ENCODE measurements around the gene SMYD3.

SMYD3 gene

DNA sequence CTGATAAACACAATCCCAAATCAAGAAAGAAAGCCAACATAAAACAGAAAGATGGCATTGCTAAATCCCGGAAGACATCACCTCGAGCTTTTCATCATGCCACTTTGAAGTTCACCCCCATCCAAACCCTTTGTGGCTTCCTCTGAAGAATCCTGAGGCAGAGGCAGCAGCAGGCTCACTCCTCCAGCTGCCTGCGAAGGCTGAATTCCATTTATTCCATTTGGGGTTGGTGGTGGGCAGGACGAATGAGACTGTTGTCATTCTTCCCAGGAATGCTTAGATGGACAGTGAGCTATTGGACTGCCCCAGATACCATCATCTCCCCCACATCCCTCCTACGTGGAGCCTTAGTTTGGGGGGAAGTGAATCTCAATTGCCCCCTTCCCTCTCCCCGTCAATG is 437.5 kb downstream of the SMYD3 start:
- DNase-seq (ENCODE audit: low read depth in 2 of 2): no peak

DNA sequence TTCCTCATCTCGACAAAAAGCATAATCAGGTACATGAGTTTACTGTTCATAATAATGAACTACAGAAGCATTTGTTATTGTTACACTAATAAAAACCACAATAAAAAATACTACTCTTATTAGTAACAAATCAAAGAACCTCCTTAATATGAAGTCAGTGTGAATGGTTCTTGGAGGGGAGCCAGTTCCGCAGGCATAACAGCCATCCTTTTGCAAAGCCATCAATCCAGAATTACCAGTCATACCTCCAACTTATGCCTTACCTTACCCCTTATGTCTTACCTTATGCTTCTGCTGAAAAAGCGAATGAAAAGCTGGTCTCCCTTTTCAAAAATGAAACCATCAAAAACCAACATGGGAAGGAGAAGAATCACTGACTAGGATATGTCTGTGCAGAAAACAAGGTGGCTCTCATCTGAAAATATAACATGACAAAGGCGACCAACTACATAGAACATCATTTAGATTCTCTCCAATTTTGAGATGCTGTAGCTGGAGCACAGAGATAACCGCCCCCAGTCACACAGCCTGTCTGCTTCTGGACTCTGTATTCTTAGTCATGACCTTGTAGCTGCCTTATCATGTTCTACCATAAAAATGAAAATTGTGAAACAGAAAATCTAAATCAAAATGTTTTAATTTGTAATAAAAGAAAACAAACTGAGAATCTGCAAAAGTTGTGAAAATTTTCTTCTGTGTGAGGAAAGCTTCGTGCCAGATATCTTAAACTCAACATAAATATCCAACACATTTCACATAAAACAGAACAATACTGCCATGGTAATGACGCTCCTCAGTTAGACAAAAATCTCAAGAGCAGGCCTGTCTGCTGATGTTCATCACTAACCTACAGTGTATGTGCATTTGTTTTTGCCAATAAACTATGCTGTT is 438.2 kb downstream of the SMYD3 start:
- DNase-seq (ENCODE audit: low read depth in 2 of 2): no peak

DNA sequence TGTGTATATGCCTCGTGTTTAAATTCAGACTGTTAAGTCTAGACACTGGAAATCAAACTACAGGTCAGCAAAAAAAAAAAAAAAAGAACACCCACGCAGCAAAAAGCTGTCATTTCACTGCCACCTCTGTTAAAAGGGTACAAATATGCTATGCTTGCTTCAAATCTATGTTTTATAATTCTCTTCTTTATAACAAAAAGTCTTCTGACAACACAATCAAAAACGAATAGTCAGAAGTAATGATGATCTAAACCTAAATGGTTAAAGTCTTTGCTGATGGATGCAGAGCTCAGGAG is 438.9 kb downstream of the SMYD3 start:
- no peak for DNase-seq (ENCODE audit: low read depth in 2 of 2)

DNA sequence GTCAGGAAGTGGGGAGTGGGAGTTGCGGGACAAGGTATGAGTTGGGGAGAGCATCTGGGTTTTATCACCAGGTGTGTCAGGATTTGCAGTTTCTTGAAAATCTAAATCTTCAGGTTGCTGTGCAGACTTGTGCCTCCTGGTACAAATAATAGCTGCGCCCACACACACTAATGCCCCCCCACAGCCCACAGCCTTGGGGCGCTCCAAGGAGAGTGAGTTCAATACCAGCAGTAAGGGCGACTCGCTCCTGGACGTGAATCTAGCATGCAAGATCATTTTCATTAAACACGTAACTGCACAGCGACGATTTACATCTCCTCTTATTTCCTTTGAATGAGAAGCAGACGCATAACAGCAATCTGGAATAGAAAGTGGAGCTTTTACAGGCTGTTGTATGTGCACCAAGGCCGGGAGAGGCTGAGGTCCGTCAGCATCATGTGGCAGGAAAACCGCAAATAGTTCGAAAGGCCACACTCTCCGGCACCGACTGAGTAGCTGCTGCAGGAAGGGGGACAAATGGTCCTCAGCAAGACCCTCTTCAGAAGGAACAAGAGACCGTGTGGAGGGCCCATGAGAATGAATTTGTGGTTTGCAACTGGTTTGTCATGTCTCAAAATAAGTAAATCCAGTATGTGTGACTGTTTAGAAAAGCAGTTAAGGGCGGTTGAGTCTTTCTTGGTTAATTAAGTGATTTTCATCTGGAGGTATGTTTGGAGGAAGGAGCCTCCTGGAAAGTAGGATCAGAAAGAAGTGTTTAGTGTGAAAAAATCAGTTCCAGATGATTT is 439.5 kb downstream of the SMYD3 start:
- DNase-seq (ENCODE audit: low read depth in 2 of 2): no peak

DNA sequence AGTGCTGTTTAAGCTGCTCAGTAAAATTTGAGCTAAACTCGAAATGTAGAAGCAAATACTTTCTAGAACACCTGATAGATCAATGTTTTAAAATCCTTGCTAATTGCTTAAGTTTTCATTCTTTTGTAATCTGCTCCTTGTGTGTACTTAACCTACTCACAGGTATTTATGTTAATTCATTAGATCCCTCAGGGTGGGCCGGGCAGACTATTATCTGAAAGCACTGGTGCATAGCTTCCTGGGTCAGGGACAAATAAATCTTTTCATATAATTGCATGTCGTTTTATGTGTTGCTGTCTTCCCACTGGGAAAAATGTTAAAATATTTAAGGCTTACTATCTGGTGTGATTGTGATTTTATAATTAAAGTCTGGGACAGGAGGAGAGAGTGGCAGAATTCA is 440.5 kb downstream of the SMYD3 start:
- DNase-seq (ENCODE audit: low read depth in 2 of 2): no peak

DNA sequence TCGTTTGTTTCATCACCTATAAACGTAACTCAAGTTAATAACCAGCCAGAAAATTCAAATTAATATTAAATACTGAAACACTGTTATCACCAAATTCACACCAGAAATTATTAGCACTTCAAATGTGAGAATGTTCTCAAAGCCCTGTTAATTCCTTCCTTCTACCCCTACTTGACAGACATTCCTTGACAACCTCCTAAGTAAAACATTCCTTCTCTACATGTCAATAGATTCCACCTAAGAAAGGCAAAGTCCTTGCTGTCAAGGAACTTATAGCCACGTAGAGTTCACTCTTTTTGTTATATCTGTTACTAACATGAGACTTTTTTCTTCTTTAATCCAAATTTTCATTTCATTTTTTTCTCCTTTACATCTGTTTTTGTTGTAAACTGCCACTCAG is 441.5 kb downstream of the SMYD3 start:
- DNase-seq (ENCODE audit: low read depth in 2 of 2): no peak

DNA sequence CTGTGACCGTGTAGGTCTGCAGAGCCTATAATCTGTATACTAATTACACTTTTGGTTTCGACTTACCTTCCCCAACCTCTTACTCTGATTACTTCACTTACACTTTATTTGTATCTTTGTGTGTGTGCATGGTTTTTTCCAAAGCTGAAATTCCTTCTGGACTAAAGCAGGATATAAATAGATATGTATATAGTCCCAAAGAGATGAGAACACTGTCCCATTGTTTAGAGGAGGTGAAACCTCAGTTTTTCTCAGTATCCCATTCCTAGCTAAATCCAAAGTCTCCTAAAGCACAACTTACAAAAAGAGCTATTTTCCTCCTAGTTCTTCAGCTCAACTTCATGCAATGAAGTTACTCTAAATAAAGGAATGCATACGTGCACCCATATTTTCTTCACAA is 442.2 kb downstream of the SMYD3 start:
- no peak for DNase-seq (ENCODE audit: low read depth in 2 of 2)

DNA sequence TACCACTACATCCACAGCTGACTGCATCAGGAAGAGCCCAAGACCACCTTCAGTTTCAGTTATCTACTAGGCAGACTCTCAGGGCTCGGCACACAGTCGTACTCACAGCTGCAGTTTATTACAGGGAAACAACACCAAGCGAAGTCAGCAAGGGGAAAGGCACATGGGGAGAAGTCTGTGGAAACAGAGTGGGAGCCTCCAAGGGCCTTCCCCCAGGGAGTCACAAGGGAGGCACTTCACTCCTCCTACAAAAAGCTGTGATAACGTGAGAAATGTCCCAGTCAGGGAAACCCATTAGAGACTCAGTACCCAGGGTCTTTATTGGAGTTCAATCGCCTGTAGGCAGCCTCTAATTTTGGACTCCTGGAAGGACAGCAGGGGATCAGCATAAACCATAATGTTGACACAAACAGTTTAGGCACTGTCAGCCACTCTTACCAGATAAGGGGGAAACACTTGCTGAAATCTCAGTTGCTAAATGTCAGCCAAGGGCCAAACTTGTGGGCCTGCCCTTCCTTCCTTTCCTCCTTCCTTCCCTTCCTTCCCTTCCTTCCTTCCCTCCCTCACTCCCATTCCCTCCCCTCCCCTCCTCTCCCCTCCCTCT is 444.0 kb downstream of the SMYD3 start:
- no peak for DNase-seq (ENCODE audit: low read depth in 2 of 2)

DNA sequence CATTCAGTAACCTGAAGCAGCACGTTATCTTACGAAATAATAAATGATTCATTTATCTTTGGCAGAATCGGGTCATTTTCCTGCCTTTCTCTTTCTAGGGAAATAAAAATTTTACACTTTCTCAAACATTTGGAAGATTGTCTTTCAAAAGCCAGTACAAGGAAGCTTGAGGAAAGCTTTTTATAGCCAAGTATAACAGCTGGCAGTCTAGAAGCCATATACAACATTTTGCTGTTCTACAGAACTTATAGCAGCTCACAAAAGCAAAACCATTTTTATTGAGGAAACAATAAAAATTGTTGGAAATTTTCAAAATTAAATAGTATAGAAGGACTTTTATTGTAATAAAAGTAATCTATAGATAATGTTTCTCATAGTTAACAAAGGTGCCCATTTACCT is 448.6 kb downstream of the SMYD3 start:
- no peak for DNase-seq (ENCODE audit: low read depth in 2 of 2)

DNA sequence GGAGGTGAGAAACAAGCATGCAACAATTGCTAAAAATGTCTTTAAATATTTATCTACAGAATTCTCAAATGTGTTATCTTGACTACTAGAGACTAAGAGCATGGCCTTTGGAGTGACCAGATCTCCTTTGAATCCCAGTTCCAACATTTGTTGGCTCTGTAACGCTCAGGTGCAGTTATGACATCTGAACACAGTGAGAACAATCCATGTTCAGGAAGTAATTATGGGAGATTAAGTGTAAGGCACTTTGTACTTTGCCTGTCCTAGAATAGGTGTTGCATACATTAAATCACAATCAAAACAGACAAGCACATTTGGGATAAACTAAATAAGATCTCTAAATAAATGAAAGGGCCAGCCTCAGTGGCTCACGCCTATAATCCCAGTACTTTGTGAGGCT is 454.5 kb downstream of the SMYD3 start:
- no peak for DNase-seq (ENCODE audit: low read depth in 2 of 2)

DNA sequence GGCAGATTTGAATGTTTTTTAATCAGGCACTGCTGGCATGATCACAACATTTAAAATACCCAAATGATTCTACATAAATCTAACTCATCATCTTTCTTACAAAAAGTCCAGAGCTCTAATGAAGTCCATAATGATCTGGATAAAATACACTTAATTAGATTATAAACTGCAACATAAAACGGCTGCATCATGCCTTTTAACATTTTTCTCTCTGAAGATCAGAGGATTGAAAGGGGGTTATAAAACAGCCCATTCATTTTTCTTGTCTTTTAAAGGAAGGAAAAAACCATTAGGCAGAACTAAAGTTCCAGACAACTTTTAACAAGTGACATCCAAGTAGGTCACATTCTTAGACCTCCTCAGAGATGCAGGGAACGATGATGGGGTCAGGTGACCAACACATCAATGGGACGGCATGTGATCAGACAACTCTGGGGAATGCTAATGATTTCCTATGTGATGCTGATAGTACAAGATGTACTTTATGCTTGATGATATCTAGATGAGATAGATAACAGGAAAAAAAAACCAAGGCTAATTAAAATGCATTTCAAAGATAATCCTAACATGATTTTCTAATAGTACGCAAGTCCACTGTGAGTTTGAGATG is 455.1 kb downstream of the SMYD3 start:
- no peak for DNase-seq (ENCODE audit: low read depth in 2 of 2)

DNA sequence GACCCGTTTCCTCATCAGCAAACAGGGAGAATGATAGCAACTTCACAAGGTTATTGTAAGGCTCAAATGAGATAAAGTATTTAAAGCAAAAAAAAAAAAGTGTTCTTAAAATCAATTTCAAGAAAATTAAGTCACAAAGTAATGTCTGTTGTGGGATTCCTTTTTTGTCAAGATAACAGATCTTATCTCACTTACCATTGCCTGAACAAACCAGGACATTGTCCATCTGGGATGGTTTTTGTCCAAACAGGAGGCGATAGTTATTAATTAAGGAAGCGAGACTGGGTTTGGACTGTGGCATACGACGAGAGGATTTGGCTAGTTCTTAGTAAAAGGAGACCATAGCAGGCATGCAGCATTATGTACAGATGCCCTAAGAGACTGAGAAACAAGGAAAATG is 458.4 kb downstream of the SMYD3 start:
- no peak for DNase-seq (ENCODE audit: low read depth in 2 of 2)

DNA sequence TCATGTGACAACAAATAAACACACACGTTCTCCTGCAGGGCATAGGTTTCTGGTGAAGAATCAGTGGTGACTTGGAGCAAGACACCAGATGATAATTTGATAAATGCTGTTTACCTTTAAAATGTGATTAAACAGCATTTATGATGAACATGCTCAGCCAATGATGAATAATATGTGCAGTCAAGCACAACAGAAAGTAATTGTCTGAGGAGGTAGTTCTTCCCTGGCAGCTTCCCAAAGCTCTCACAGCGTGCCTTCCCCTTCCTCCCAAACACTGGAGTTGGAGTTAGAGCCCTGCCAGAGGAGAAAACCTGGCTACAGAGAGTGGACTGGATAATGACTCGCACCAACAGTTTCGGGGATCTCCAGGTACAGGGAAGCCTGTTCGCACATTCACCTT is 463.5 kb downstream of the SMYD3 start:
- no peak for DNase-seq (ENCODE audit: low read depth in 2 of 2)

DNA sequence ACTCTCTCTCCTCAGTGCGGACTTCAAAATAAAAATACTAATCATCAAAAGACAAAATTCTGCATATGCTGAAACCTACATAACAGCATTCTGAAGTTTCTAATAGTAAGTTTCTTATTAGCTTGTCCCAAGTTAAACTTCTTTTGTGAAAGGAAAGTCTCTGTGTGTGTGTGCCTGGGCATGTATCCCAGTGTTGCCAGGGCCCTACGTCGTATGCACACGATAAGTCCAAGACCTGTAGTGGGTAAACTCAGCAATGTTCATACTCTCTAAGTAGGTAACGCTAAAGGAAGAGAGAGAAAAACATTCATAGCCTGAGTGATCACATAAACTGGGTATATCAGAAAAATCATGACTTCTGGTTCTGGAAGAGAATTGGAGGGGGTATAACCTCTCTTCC is 465.7 kb downstream of the SMYD3 start:
- no peak for DNase-seq (ENCODE audit: low read depth in 2 of 2)

DNA sequence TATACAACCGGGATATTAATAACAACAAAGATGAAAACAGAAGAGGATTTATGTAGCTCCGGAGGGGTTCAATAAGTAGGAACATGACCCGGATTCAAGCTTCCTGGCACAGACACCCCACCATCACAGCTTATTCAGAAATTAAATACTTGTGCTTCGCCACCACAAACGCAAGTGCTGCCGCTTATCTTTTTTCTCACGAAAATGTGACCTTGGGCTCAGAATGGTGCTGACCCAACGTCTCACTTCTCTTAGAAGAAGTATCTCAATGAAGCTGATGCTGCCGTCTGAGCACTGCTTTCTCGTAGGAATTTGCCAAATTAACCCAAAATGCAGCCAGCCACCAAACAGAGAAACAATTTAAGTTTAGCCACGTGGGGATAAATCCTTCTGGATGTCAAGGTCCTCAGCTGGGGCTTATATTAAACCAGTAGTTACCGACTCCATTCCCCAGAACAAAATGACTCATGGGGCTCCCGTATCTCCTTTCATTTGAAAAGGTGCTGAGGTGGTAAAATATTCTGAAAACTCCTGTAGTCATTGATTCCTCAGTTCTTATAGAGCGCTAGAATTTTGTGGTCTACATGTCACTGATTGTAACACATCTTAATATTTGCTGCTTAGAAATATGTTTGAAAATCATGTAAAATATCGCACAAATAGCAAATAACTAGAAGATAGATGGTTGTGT is 466.7 kb downstream of the SMYD3 start:
- no peak for DNase-seq (ENCODE audit: low read depth in 2 of 2)

DNA sequence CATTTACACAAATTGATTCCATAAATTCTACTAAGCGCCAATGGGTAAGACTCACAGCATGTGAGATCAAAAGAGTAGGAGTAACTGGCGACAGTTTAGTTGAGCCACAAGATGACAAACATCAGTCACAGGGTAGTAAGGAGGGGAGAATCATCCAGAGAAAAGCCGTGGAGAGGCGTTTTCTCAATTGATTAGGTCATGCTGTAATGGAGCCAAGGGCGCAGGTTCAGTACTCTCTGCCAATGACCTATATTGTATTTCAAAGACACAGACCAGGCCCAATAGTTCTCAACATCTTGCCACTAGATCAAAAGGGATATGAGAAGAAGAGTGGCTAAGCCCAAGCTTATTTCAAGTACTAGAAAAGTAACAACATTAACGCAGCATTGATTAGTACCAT is 467.5 kb downstream of the SMYD3 start:
- no peak for DNase-seq (ENCODE audit: low read depth in 2 of 2)

DNA sequence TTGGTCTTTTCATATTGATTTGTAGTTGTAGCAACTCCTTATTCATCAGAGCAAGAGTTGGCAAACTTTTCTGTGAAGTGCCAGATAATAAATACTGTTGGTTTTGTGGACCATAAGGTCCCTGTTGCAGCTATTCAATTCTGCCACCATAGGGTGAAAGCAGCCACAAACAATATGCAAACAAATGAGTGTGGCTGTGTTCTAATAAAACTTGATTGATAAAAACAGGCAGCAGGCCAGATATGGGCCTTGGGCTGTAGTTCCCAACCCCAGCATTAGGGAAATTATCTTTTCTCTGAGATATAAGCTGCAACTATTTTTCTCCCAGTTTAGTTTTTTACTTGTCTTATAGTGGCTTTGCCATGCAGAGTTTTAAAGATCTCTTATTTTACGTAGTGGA is 469.2 kb downstream of the SMYD3 start:
- DNase-seq (ENCODE audit: low read depth in 2 of 2): no peak

DNA sequence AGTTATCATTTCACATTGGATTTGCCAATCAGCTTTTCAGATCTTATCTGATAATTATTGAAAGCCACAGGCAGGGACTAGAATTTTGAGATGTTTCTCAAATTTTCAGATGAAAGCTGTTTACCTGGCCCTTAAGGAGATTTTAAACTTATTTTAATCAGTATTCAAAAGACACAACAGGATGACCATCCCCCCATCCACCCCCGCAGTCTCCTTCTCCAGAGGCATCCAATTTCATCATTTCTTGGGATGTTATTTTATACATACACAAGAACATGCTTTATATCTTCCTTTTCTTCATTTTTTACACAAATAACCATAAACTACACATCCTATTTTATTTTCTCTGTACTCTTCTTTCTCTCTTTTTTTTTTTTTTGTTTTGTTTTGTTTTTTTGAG is 470.9 kb downstream of the SMYD3 start:
- DNase-seq (ENCODE audit: low read depth in 2 of 2): no peak

DNA sequence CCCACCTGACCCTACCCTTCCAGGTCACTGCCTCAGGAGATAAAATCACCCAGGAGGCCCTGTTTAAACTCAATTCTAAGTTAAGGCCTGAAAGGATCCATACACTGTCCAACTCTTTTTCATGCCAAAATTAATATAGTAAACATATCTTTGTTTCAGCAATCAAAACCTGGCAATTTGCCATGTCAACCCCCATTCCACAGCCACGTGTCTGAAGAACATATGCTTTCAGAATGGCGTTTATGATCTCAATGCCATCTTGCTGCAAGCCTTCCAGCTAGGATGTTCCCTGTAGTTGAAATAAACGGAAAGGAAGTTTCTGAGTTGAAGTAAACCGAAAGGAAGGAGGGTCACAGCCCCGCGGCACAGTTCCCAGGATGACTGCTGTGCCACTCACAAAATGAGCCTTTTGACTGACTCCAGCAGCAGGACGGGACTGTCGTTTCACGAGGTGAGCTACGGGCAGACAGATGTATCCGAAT is 472.0 kb downstream of the SMYD3 start:
- DNase-seq (ENCODE audit: low read depth in 2 of 2): no peak

DNA sequence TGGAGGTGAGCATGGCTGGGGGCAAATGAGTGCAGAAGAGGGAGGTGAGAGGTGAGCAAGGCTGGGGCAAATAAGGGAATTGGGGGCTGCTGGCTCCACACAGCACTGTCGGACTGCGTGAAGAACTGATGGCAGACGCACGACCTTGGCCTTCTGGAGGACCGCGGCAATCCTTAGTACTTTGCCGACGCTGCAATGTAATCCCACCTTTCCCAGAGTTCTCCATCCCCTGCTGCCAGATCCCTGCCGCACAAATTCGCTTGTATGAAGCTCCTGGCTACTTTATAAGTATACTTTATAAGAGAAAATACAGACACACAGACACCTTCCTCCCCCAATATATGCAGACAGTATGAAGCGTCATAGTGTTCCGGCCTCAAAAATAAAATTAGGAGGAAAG is 472.4 kb downstream of the SMYD3 start:
- DNase-seq (ENCODE audit: low read depth in 2 of 2): no peak

DNA sequence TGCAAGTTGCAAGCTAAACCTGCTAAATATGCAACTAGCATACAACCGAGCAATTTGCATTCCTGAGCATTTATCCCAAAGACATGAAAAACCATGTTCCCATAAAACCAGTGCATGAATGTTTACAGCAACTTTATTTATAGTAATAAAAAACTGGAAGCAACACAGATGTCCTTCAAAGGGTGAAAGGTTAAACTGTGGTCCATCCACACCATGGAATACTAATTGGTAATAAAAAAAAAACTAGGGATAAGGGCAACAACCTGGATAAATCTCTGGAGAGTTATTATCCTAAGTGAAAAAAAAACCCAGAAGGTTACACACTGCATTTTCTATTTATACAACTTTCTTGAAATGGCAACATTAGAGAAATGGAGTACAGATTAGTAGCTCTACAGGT is 474.1 kb downstream of the SMYD3 start:
- no peak for DNase-seq (ENCODE audit: low read depth in 2 of 2)

DNA sequence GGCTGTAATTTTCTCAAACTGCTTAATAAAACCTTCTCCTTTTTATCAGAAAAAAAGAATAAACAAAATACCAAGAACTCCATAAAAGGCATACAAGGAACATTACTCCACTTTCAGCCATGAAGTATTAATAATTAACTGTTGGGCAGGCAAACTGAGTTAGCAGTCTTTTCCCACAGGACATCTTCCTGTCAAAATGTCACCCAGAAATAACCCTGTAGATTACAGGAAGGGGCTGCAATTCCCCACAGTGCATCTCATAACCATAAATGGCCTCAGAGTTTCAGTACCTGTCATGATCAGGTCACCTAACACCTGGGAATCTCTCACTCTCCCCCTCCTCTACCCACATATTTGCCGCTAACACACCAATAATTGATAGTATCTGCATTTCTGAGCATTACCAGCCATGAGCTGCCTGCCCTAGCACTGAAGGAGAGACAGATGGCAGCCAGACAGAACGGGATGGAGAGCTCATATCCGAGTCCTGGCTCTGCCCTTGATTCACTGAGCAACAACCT is 475.0 kb downstream of the SMYD3 start:
- DNase-seq (ENCODE audit: low read depth in 2 of 2): no peak
